HepG2 (cell line): ENCODE measurements around the gene ZNF280A. TPM values are rescaled to one million over a fixed set of nuclear protein-coding genes. Genes with fewer than 3 reads are reported as not detected.

Experiments used
- ATAC-seq: fragments of 200-7000 bp; cut with Tn5 transposase; 3 replicates; pipeline ENCODE4 v1.9.1; 2020; ENCODE audit warnings: mild to moderate bottlenecking, moderate library complexity
- BruUV-seq: library from RNA; stranded (reverse); fragments of 400-500 nt; replicated peaks from 2 replicates; lab custom pipeline; 2021; lab: Mats Ljungman, UMichigan
- CTCF ChIA-PET: fragments of 300-600 bp; formaldehyde crosslinking; extraction: SDS; loops from one replicate; lab custom pipeline; 2021; ENCODE audit warnings: low total read pairs, inconsistent platforms, low intra/inter-chr PET ratio; lab: Yijun Ruan, JAX
- POLR2A ChIA-PET: fragments of 350-600 bp; sonication (Branson Sonifier 250); formaldehyde crosslinking; loops from one replicate; lab custom pipeline; 2020; ENCODE audit warnings: antibody characterized with exemption, inconsistent platforms; lab: Yijun Ruan, JAX
- DNase-seq: peaks from one replicate; pipeline ENCODE4 v3.0.0-alpha.2; 2015; ENCODE audit warnings: low spot score
- FAIRE-seq: peaks from 3 replicates; lab custom pipeline; 2011; peaks lifted over from hg19 to GRCh38; lab: Jason Lieb, UNC
- H2AFZ ChIP-seq: one replicate; pipeline ENCODE4 v1.6.1; 2011; ENCODE audit warnings: low read length, inconsistent platforms
- H3K27ac ChIP-seq: fragments of 300-600 bp; 3 replicates; pipeline ENCODE4 v1.8.0; 2011; ENCODE audit warnings: mixed run types, mild to moderate bottlenecking, mixed read lengths, low read length, inconsistent platforms; ENCODE audit not compliant: insufficient read depth; ENCODE audit errors: extremely low read length
- H3K27me3 ChIP-seq, 2 experiments: fragments of 200-600 bp in 1 of 2; 2 replicates in 1 of 2; 3 replicates in 1 of 2; pipeline versions ENCODE4 v1.6.0 to v1.8.0; 2011; ENCODE audit warnings: low read length in 2 of 2, mild to moderate bottlenecking in 2 of 2, moderate library complexity in 2 of 2, inconsistent platforms in 1 of 2; ENCODE audit not compliant: insufficient read depth in 2 of 2, control insufficient read depth in 1 of 2
- H3K36me3 ChIP-seq, 2 experiments: fragments of 200-600 bp in 1 of 2; replicated peaks in 1 of 2; 2 replicates in 1 of 2; 3 replicates in 1 of 2; pipeline versions ENCODE4 v1.5.1 to v1.8.0; 2011; ENCODE audit warnings: low read length in 2 of 2, inconsistent platforms in 1 of 2; ENCODE audit not compliant: insufficient read depth in 2 of 2, control insufficient read depth in 1 of 2
- H3K4me1 ChIP-seq: 2 replicates; pipeline ENCODE4 v1.5.1; 2012; ENCODE audit warnings: low read length, inconsistent platforms; ENCODE audit not compliant: insufficient read depth
- H3K4me2 ChIP-seq: 2 replicates; pipeline ENCODE4 v1.6.0; 2011; ENCODE audit warnings: low read depth, low read length, inconsistent platforms
- H3K4me3 ChIP-seq, 3 experiments: fragments of 200-600 bp in 1 of 3; sonication (generic), shearing (Covaris generic) in 1 of 3; replicated peaks in 1 of 3; 2 replicates each; pipeline ENCODE4 v1.5.1; 2011 to 2016; ENCODE audit warnings: low read length in 3 of 3, inconsistent platforms in 2 of 3, low read depth in 2 of 3, mild to moderate bottlenecking in 2 of 3, control low read depth in 1 of 3, mixed read lengths in 1 of 3; ENCODE audit not compliant: insufficient read depth in 1 of 3
- H3K79me2 ChIP-seq: one replicate; pipeline ENCODE4 v1.6.1; 2011; ENCODE audit warnings: low read length, inconsistent platforms; ENCODE audit not compliant: insufficient read depth
- H3K9ac ChIP-seq: 2 replicates; pipeline ENCODE4 v1.6.0; 2011; ENCODE audit warnings: mild to moderate bottlenecking, low read depth, low read length, inconsistent platforms; ENCODE audit not compliant: insufficient read depth
- H3K9me3 ChIP-seq: 2 replicates; pipeline ENCODE4 v1.5.1; 2012; ENCODE audit warnings: mild to moderate bottlenecking, low read length
- H4K20me1 ChIP-seq: 2 replicates; pipeline ENCODE4 v1.6.0; 2011; ENCODE audit warnings: inconsistent platforms, mild to moderate bottlenecking, low read length, moderate library complexity; ENCODE audit not compliant: insufficient read depth
- CEBPG ChIP-seq: IDR thresholded peaks from 2 replicates; pipeline ENCODE4 v1.6.1; 2016
- DMAP1 ChIP-seq: IDR thresholded peaks from 2 replicates; pipeline ENCODE4 v1.6.1; 2016
- ETV6 ChIP-seq: sonication (generic); formaldehyde crosslinking; conservative IDR thresholded peaks from 2 replicates; pipeline ENCODE4 v1.4.0; 2020; ENCODE audit warnings: missing genetic modification reagents
- GPN1 ChIP-seq: sonication (generic); formaldehyde crosslinking; IDR thresholded peaks from 2 replicates; pipeline ENCODE4 v1.5.1; 2020; ENCODE audit warnings: missing genetic modification reagents, borderline replicate concordance
- HMG20A ChIP-seq: IDR thresholded peaks from 2 replicates; pipeline ENCODE4 v1.6.1; 2016; ENCODE audit warnings: borderline replicate concordance
- MAFG ChIP-seq: sonication (generic); formaldehyde crosslinking; IDR thresholded peaks from 2 replicates; pipeline ENCODE4 v1.5.1; 2020; ENCODE audit warnings: mild to moderate bottlenecking, missing genetic modification reagents
- NCOR1 ChIP-seq: fragments of 200-600 bp; sonication (generic); IDR thresholded peaks from 2 replicates; pipeline ENCODE4 v1.7.0; 2017; ENCODE audit warnings: antibody characterized with exemption, low read length, borderline replicate concordance
- PCBP2 ChIP-seq: fragments of 200-400 bp; formaldehyde crosslinking; optimal IDR thresholded peaks from 2 replicates; pipeline ENCODE3; 2018; ENCODE audit warnings: low read length, low read depth; ENCODE audit not compliant: poor library complexity, severe bottlenecking
- PHB2 ChIP-seq: fragments of 450-650 bp; IDR thresholded peaks from 2 replicates; pipeline ENCODE4 v1.6.1; 2018; ENCODE audit not compliant: partially characterized antibody
- SP1 ChIP-seq, 2 experiments: fragments of 450-650 bp in 1 of 2; sonication (generic) in 1 of 2; formaldehyde crosslinking in 1 of 2; IDR thresholded peaks; 2 replicates each; pipeline versions ENCODE4 v1.4.0 to v1.6.1; 2016 to 2020; ENCODE audit warnings: missing genetic modification reagents in 1 of 2
- SP2 ChIP-seq: sonication (generic); formaldehyde crosslinking; IDR thresholded peaks from 2 replicates; pipeline ENCODE4 v1.5.1; 2020; ENCODE audit warnings: mild to moderate bottlenecking, missing genetic modification reagents
- TOPORS ChIP-seq: sonication (generic); formaldehyde crosslinking; IDR thresholded peaks from 2 replicates; pipeline ENCODE4 v1.8.0; 2023; ENCODE audit warnings: mild to moderate bottlenecking, missing genetic modification reagents
- ZFYVE20 ChIP-seq: sonication (generic); formaldehyde crosslinking; IDR thresholded peaks from 2 replicates; pipeline ENCODE4 v1.8.0; 2023; ENCODE audit warnings: low read depth, mild to moderate bottlenecking, moderate library complexity, missing genetic modification reagents, borderline replicate concordance
- ZKSCAN8 ChIP-seq: IDR thresholded peaks from 2 replicates; pipeline ENCODE4 v1.6.1; 2016; ENCODE audit warnings: borderline replicate concordance, missing genetic modification reagents, missing compliant biosample characterization
- ZNF138 ChIP-seq: sonication (generic); formaldehyde crosslinking; IDR thresholded peaks from 2 replicates; pipeline ENCODE4 v1.5.0; 2020; ENCODE audit warnings: mild to moderate bottlenecking, low read depth, missing genetic modification reagents
- ZNF326 ChIP-seq: sonication (generic); formaldehyde crosslinking; IDR thresholded peaks from 2 replicates; pipeline ENCODE4 v1.4.0; 2020; ENCODE audit warnings: missing genetic modification reagents, borderline replicate concordance
- ZNF432 ChIP-seq: sonication (generic); formaldehyde crosslinking; IDR thresholded peaks from 2 replicates; pipeline ENCODE4 v1.5.0; 2020; ENCODE audit warnings: missing genetic modification reagents, mild to moderate bottlenecking, borderline replicate concordance
- ZNF773 ChIP-seq: sonication (generic); formaldehyde crosslinking; IDR thresholded peaks from 2 replicates; pipeline ENCODE4 v1.4.0; 2020; ENCODE audit warnings: missing genetic modification reagents, borderline replicate concordance
- ZNF839 ChIP-seq: sonication (generic); formaldehyde crosslinking; IDR thresholded peaks from 2 replicates; pipeline ENCODE4 v1.4.0; 2020; ENCODE audit warnings: missing genetic modification reagents, mild to moderate bottlenecking, borderline replicate concordance
- WGBS: methylation state at CpG from one replicate; pipeline ENCODE4 v1.1.6; 2017; ENCODE audit warnings: low lambda C conversion rate; 5-methylcytosine and 5-hydroxymethylcytosine counted together
- in situ Hi-C: cut with HindIII; loops from 2 replicates; pipeline ENCODE4 v1.10.0; 2017; ENCODE audit warnings: low pct_unique_long_range_greater_than_20kb; ENCODE audit not compliant: extremely low pct_ligation_motif_present
- intact Hi-C: fragments of 100-400 bp; cut with micrococcal nuclease; formaldehyde crosslinking; loops from one replicate; pipeline ENCODE4 v1.10.0; 2022; ENCODE audit not compliant: unreplicated experiment
- polyA plus RNA-seq, 8 experiments: library from polyadenylated mRNA; depleted of rRNA in 3 of 8; stranded (reverse) in 7 of 8; unstranded in 1 of 8; fragments of >200 nt; fragmentation: Illumina TruSeq in 4 of 8; extraction: Trizol in 4 of 8; gene quantifications; 2 replicates each; pipeline versions ENCODE4 v1.2.1 to v1.2.3, GENCODE V29; 2011 to 2016; ENCODE audit warnings: low read depth in 4 of 8, missing spikeins in 1 of 8, mixed read lengths in 1 of 8; ENCODE audit not compliant: insufficient read depth in 1 of 8
- total RNA-seq, 5 experiments: library from RNA; depleted of rRNA; stranded (reverse); fragments of >200 nt; fragmentation: Illumina TruSeq; extraction: Trizol; gene quantifications; 2 replicates each; pipeline ENCODE4 v1.2.3, GENCODE V29; 2016; ENCODE audit warnings: low read depth in 1 of 5
- TF ChIP-seq, protein P1 (sequence below): fragments of 450-650 bp; IDR thresholded peaks from 2 replicates; pipeline ENCODE4 v1.6.1; 2017; ENCODE audit warnings: mild to moderate bottlenecking

Gene ZNF280A
- total and polyA plus RNA-seq, 2 of the 13 experiments (the other 11 are each of a cell fraction or from before 2014, with no cell fraction given): 1.4 to 2.9 TPM

DNA sequence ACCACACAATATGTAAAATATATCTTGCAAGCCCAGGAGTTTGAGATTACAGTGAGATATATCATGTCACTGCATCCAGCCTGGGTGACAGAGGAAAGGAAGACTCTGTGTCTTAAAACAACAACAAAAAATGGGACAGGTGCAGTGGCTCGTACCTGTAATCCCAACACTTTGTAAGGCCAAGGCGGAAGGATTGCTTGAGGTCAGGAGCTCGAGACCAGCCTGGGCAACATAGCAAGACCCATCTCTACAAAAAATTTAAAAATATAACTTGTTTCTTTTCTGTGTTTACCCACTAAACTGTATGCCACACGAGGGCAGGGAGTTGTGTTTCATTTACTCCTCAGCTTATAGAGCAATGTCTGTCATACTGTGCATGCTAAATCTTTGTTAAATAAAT lies 3.1 kb downstream of the ZNF280A start:
- H3K27me3 ChIP-seq: no peaks in the 10 kb centered on the region
- no peak overlapping the region for H2AFZ ChIP-seq
- H3K4me1 ChIP-seq: peaks cover 24% of the 10 kb centered on the region
- no peak for ATAC-seq
- no peak overlapping the region for H3K4me2 ChIP-seq
- no peak for TF ChIP-seq SP2 (CRISPR knock-in tag)
- TF ChIP-seq ZNF839: no peak
- TF ChIP-seq, protein P1, sequence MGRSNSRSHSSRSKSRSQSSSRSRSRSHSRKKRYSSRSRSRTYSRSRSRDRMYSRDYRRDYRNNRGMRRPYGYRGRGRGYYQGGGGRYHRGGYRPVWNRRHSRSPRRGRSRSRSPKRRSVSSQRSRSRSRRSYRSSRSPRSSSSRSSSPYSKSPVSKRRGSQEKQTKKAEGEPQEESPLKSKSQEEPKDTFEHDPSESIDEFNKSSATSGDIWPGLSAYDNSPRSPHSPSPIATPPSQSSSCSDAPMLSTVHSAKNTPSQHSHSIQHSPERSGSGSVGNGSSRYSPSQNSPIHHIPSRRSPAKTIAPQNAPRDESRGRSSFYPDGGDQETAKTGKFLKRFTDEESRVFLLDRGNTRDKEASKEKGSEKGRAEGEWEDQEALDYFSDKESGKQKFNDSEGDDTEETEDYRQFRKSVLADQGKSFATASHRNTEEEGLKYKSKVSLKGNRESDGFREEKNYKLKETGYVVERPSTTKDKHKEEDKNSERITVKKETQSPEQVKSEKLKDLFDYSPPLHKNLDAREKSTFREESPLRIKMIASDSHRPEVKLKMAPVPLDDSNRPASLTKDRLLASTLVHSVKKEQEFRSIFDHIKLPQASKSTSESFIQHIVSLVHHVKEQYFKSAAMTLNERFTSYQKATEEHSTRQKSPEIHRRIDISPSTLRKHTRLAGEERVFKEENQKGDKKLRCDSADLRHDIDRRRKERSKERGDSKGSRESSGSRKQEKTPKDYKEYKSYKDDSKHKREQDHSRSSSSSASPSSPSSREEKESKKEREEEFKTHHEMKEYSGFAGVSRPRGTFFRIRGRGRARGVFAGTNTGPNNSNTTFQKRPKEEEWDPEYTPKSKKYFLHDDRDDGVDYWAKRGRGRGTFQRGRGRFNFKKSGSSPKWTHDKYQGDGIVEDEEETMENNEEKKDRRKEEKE: no peak
- no peak for TF ChIP-seq HMG20A (CRISPR knock-in tag)
- H3K79me2 ChIP-seq: no peaks in the 10 kb centered on the region
- BruUV-seq: no TSS peak
- in situ Hi-C loops: no loop called here
- ChIA-PET CTCF (no interaction called here), POLR2A (interaction anchor here (0.5 kb wide), 1 partner anchor 12 kb away, joined by 3 read pairs; no protein-coding TSS in a partner anchor)
- no peak overlapping the region for H3K9ac ChIP-seq
- no peak overlapping the region for H3K4me3 ChIP-seq
- H3K9me3 ChIP-seq: no peaks in the 10 kb centered on the region
- H3K27ac ChIP-seq: no peak overlapping the region
- H4K20me1 ChIP-seq: no peaks in the 10 kb centered on the region
- WGBS: 68% methylated on average over 4 of the region's 4 CpGs
- no peak for FAIRE-seq
- intact Hi-C loops: no loop called here
- no peaks in the 10 kb centered on the region; a peak in 1 of 5 replicates for H3K36me3 ChIP-seq
- no peak for DNase-seq

- no peak overlapping the region for H3K27ac ChIP-seq
- no peak overlapping the region for H2AFZ ChIP-seq
- POLR2A ChIA-PET: no interaction called here
- no TSS peak for BruUV-seq
- no peak for ATAC-seq
- peaks cover 18% of the 10 kb centered on the region for H3K4me1 ChIP-seq
- no peaks in the 10 kb centered on the region for H3K79me2 ChIP-seq
- no peaks in the 10 kb centered on the region; a peak in 1 of 5 replicates for H3K36me3 ChIP-seq
- CTCF ChIA-PET: no interaction called here
- in situ Hi-C loops: no loop called here
- no peaks in the 10 kb centered on the region for H3K9me3 ChIP-seq
- no peak overlapping the region for H3K4me3 ChIP-seq
- H3K27me3 ChIP-seq: no peaks in the 10 kb centered on the region
- H4K20me1 ChIP-seq: no peaks in the 10 kb centered on the region
- no peak overlapping the region for H3K9ac ChIP-seq
- DNase-seq: no peak
- FAIRE-seq: no peak
- intact Hi-C loops: no loop called here
- no peak overlapping the region for H3K4me2 ChIP-seq
- no peak for TF ChIP-seq ETV6 (CRISPR knock-in tag)
- no peak for TF ChIP-seq ZNF326
- no peak for TF ChIP-seq ZNF432 (CRISPR knock-in tag)
- TF ChIP-seq ZNF773: no peak
- no peak for TF ChIP-seq ZNF138
- TF ChIP-seq SP1 (IDR thresholded peaks at IDR 0.05): no peak
- TF ChIP-seq SP1 (CRISPR knock-in tag; IDR thresholded peaks at IDR 0.05): no peak
- no peak for TF ChIP-seq CEBPG (CRISPR knock-in tag)
- TF ChIP-seq TOPORS (CRISPR knock-in tag): no peak
- no peak for TF ChIP-seq MAFG (CRISPR knock-in tag)
- no peak for TF ChIP-seq PCBP2
- TF ChIP-seq ZFYVE20 (CRISPR knock-in tag): no peak
- no peak for TF ChIP-seq ZKSCAN8 (CRISPR knock-in tag)
- TF ChIP-seq GPN1 (CRISPR knock-in tag): no peak
- no peak for TF ChIP-seq PHB2
- no peak for TF ChIP-seq DMAP1 (CRISPR knock-in tag)
- no peak for TF ChIP-seq NCOR1
Observed at GRCh38 chr22:22515890-22516289, 4.2 kb downstream of the ZNF280A start.
